H1 (cell line): ENCODE measurements around the gene COMT. TPM values are rescaled to one million over a fixed set of nuclear protein-coding genes. Genes with fewer than 3 reads are reported as not detected.

Experiments used
- CTCF ChIA-PET: fragments of 300-600 bp; sonication (Branson Sonifier 250); formaldehyde crosslinking; loops from one replicate; lab custom pipeline; 2021; ENCODE audit not compliant: partially characterized antibody; lab: Charles Lee
- POLR2A ChIA-PET: fragments of 300-600 bp; sonication (Branson Sonifier 250); formaldehyde crosslinking; loops from one replicate; lab custom pipeline; 2021; ENCODE audit warnings: inconsistent platforms; ENCODE audit not compliant: partially characterized antibody; lab: Charles Lee
- DNase-seq, 2 experiments: peaks; one replicate each; pipeline versions ENCODE4 v3.0.0 to v3.0.0-alpha.2; 2010 to 2022; ENCODE audit warnings: low spot score in 2 of 2, low read depth in 1 of 2, mixed read lengths in 1 of 2
- FAIRE-seq: peaks from 2 replicates; lab custom pipeline; 2011; peaks lifted over from hg19 to GRCh38; lab: Jason Lieb, UNC
- H2AFZ ChIP-seq: 2 replicates; pipeline ENCODE4 v1.8.1; 2012; ENCODE audit warnings: low read length, inconsistent platforms
- H2AK5ac ChIP-seq: 2 replicates; pipeline ENCODE4 v1.6.1; 2013; ENCODE audit warnings: low read depth, low read length
- H2BK120ac ChIP-seq: replicated peaks from 2 replicates; pipeline ENCODE3; 2013; ENCODE audit warnings: low read depth, low read length, inconsistent platforms
- H2BK12ac ChIP-seq: 2 replicates; pipeline ENCODE4 v1.6.1; 2013; ENCODE audit warnings: low read depth, low read length
- H2BK15ac ChIP-seq: 2 replicates; pipeline ENCODE4 v1.6.1; 2013; ENCODE audit warnings: low read length
- H2BK20ac ChIP-seq: 2 replicates; pipeline ENCODE4 v1.6.1; 2013; ENCODE audit warnings: low read length
- H2BK5ac ChIP-seq: 2 replicates; pipeline ENCODE4 v1.6.1; 2013; ENCODE audit warnings: low read depth, low read length
- H3K14ac ChIP-seq: 2 replicates; pipeline ENCODE4 v1.6.1; 2013; ENCODE audit warnings: inconsistent platforms; ENCODE audit not compliant: insufficient read length
- H3K18ac ChIP-seq: 2 replicates; pipeline ENCODE4 v1.6.1; 2013; ENCODE audit warnings: low read length; ENCODE audit errors: extremely low read depth
- H3K23ac ChIP-seq: 2 replicates; pipeline ENCODE4 v1.6.1; 2013; ENCODE audit warnings: inconsistent platforms; ENCODE audit not compliant: insufficient read length
- H3K23me2 ChIP-seq: 2 replicates; pipeline ENCODE4 v1.6.1; 2013; ENCODE audit warnings: low read depth, low read length
- H3K27ac ChIP-seq: 2 replicates; pipeline ENCODE4 v1.6.1; 2011; ENCODE audit warnings: low read depth, low read length, inconsistent platforms
- H3K27me3 ChIP-seq, 4 experiments: replicated peaks in 1 of 4; 1 replicate in 1 of 4; 2 replicates in 3 of 4; pipeline versions ENCODE4 v1.6.1 to v1.8.1; 2011 to 2013; ENCODE audit warnings: low read length in 3 of 4, mild to moderate bottlenecking in 3 of 4, inconsistent platforms in 2 of 4, mixed read lengths in 2 of 4, moderate library complexity in 1 of 4; ENCODE audit not compliant: control insufficient read depth in 3 of 4, insufficient read depth in 3 of 4; ENCODE audit errors: extremely low read depth in 1 of 4
- H3K36me3 ChIP-seq, 4 experiments: 2 replicates each; pipeline versions ENCODE4 v1.6.1 to v1.8.1; 2011 to 2013; ENCODE audit warnings: mild to moderate bottlenecking in 4 of 4, low read length in 3 of 4, moderate library complexity in 2 of 4, control low read depth in 1 of 4, inconsistent platforms in 1 of 4; ENCODE audit not compliant: insufficient read depth in 4 of 4, control insufficient read depth in 2 of 4
- H3K4ac ChIP-seq: replicated peaks from 2 replicates; pipeline ENCODE3; 2013; ENCODE audit warnings: low read length, low read depth, mixed read lengths, inconsistent platforms; ENCODE audit not compliant: insufficient read length
- H3K4me1 ChIP-seq, 4 experiments: replicated peaks in 1 of 4; 1 replicate in 1 of 4; 2 replicates in 3 of 4; pipeline versions ENCODE4 v1.6.1 to v1.8.1; 2011 to 2013; ENCODE audit warnings: low read length in 3 of 4, inconsistent platforms in 2 of 4, mixed read lengths in 1 of 4; ENCODE audit not compliant: insufficient read depth in 4 of 4, control insufficient read depth in 3 of 4
- H3K4me2 ChIP-seq, 2 experiments: 2 replicates each; pipeline versions ENCODE4 v1.6.1 to v1.8.1; 2011 to 2013; ENCODE audit warnings: low read depth in 2 of 2, low read length in 2 of 2, control low read depth in 1 of 2, inconsistent platforms in 1 of 2, mild to moderate bottlenecking in 1 of 2; ENCODE audit not compliant: insufficient read depth in 1 of 2
- H3K4me3 ChIP-seq, 4 experiments: fragments of 200-600, 300-600 bp in 1 of 4; sonication (generic), shearing (Covaris generic), sonication (Bioruptor Twin) in 1 of 4; 2 replicates each; pipeline versions ENCODE4 v1.5.1 to v1.8.1; 2011 to 2016; ENCODE audit warnings: low read length in 4 of 4, low read depth in 3 of 4, control low read depth in 2 of 4, inconsistent platforms in 2 of 4, mild to moderate bottlenecking in 2 of 4, mixed read lengths in 1 of 4, moderate library complexity in 1 of 4; ENCODE audit not compliant: insufficient read depth in 2 of 4; ENCODE audit errors: extremely low read depth in 1 of 4
- H3K56ac ChIP-seq: replicated peaks from 2 replicates; pipeline ENCODE3; 2013; ENCODE audit warnings: low read depth, mild to moderate bottlenecking, mixed read lengths, low read length, inconsistent platforms; ENCODE audit not compliant: insufficient read length
- H3K79me1 ChIP-seq: 2 replicates; pipeline ENCODE4 v1.6.1; 2013; ENCODE audit warnings: low read depth, low read length, control low read depth
- H3K79me2 ChIP-seq, 2 experiments: 2 replicates each; pipeline versions ENCODE4 v1.6.1 to v1.8.1; 2012 to 2013; ENCODE audit warnings: low read length in 2 of 2, mild to moderate bottlenecking in 2 of 2, inconsistent platforms in 1 of 2; ENCODE audit not compliant: insufficient read depth in 2 of 2, control insufficient read depth in 1 of 2
- H3K9ac ChIP-seq, 4 experiments: replicated peaks in 1 of 4; 1 replicate in 1 of 4; 2 replicates in 3 of 4; pipeline versions ENCODE4 v1.6.1 to v1.8.1; 2011 to 2013; ENCODE audit warnings: low read depth in 3 of 4, low read length in 3 of 4, control low read depth in 2 of 4, mild to moderate bottlenecking in 2 of 4, moderate library complexity in 2 of 4, inconsistent platforms in 1 of 4; ENCODE audit errors: extremely low read depth in 1 of 4
- H3K9me3 ChIP-seq, 2 experiments: 2 replicates each; pipeline versions ENCODE4 v1.6.1 to v1.8.1; 2012 to 2013; ENCODE audit warnings: mild to moderate bottlenecking in 2 of 2, moderate library complexity in 2 of 2, control low read depth in 1 of 2, inconsistent platforms in 1 of 2, low read depth in 1 of 2, low read length in 1 of 2, mixed read lengths in 1 of 2; ENCODE audit not compliant: insufficient read depth in 2 of 2
- H4K20me1 ChIP-seq, 2 experiments: replicated peaks in 1 of 2; 2 replicates each; pipeline versions ENCODE3 to v1.8.1; 2011 to 2013; ENCODE audit warnings: inconsistent platforms in 2 of 2, low read length in 2 of 2, mild to moderate bottlenecking in 1 of 2; ENCODE audit not compliant: insufficient read depth in 2 of 2, control insufficient read depth in 1 of 2
- H4K5ac ChIP-seq: 2 replicates; pipeline ENCODE4 v1.6.1; 2013; ENCODE audit warnings: low read length, low read depth, mixed read lengths, inconsistent platforms; ENCODE audit not compliant: insufficient read length
- H4K8ac ChIP-seq: 2 replicates; pipeline ENCODE4 v1.8.0; 2013; ENCODE audit warnings: mild to moderate bottlenecking, moderate library complexity, low read length, inconsistent platforms; ENCODE audit not compliant: insufficient read depth; ENCODE audit errors: extremely low read depth
- H4K91ac ChIP-seq: replicated peaks from 2 replicates; pipeline ENCODE3; 2013; ENCODE audit warnings: low read length, mixed read lengths, inconsistent platforms; ENCODE audit not compliant: insufficient read length
- BCL11A ChIP-seq, 2 experiments: IDR thresholded peaks; one replicate each; pipeline ENCODE4 v1.6.1; 2011; ENCODE audit warnings: low read depth in 2 of 2, low read length in 2 of 2, mild to moderate bottlenecking in 2 of 2
- BRCA1 ChIP-seq: IDR thresholded peaks from 2 replicates; pipeline ENCODE4 v1.6.1; 2012; ENCODE audit warnings: low read depth, low read length, improper control_type of control experiment
- CBX8 ChIP-seq: fragments of 300-800, 300-1000 bp; sonication (generic); IDR thresholded peaks from 2 replicates; pipeline ENCODE4 v1.7.1; 2016; ENCODE audit warnings: low read depth, low read length, borderline replicate concordance
- CREB1 ChIP-seq: IDR thresholded peaks from 2 replicates; pipeline ENCODE4 v1.6.1; 2012; ENCODE audit warnings: inconsistent platforms
- E2F6 ChIP-seq: IDR thresholded peaks from 2 replicates; pipeline ENCODE4 v1.6.1; 2012; ENCODE audit warnings: inconsistent platforms
- POLR2A ChIP-seq, 2 experiments: IDR thresholded peaks; 1 replicate in 1 of 2; 2 replicates in 1 of 2; pipeline ENCODE4 v1.6.1; 2011; ENCODE audit warnings: low read depth in 2 of 2, low read length in 2 of 2, mild to moderate bottlenecking in 2 of 2; ENCODE audit errors: control extremely low read depth in 1 of 2
- POLR2AphosphoS5 ChIP-seq: IDR thresholded peaks from 2 replicates; pipeline ENCODE4 v1.6.1; 2011; ENCODE audit warnings: low read depth, low read length
- POU5F1 ChIP-seq: IDR thresholded peaks from 2 replicates; pipeline ENCODE4 v1.6.1; 2011; ENCODE audit warnings: low read depth, mild to moderate bottlenecking, low read length, moderate library complexity
- SUZ12 ChIP-seq: fragments of 200-600 bp; sonication (generic); IDR thresholded peaks from 2 replicates; pipeline ENCODE4 v1.6.1; 2012; ENCODE audit warnings: mild to moderate bottlenecking, inconsistent platforms, low read length, moderate library complexity, mixed read lengths
- TAF1 ChIP-seq: IDR thresholded peaks from 2 replicates; pipeline ENCODE4 v1.6.1; 2011; ENCODE audit warnings: mild to moderate bottlenecking, low read depth, low read length
- WGBS, 2 experiments: shearing (Covaris generic) in 1 of 2; methylation state at CpG; one replicate each; pipeline versions ENCODE4 v1.1.6 to v1.1.7; 2013 to 2015; ENCODE audit warnings: low lambda C conversion rate in 2 of 2, mixed read lengths in 2 of 2, inconsistent platforms in 1 of 2, low coverage in 1 of 2, missing lambda C conversion rate in 1 of 2; ENCODE audit not compliant: insufficient replicate concordance in 2 of 2, insufficient coverage in 1 of 2, insufficient read length in 1 of 2; ENCODE audit errors: extremely low coverage in 1 of 2, missing lambda C conversion rate in 1 of 2; 5-methylcytosine and 5-hydroxymethylcytosine counted together
- polyA plus RNA-seq, 7 experiments: library from polyadenylated mRNA; depleted of rRNA in 3 of 7; stranded (reverse) in 5 of 7; unstranded in 2 of 7; fragments of >200 nt in 5 of 7; fragments of 200-250 nt in 2 of 7; gene quantifications; 1 replicate in 5 of 7; 2 replicates in 1 of 7; 4 replicates in 1 of 7; pipeline versions ENCODE4 v1.2.1 to v1.2.3, GENCODE V29; 2011 to 2013; ENCODE audit warnings: missing spikeins in 2 of 7, mixed read lengths in 2 of 7
- total RNA-seq: library from RNA; stranded (reverse); fragmentation: NEBNext Ultra II Directional; extraction: Animal tissue kit (Norgen Biotek cat#: 25700); gene quantifications from 2 replicates; pipeline ENCODE4 v1.2.1, GENCODE V29; 2021
- TF ChIP-seq, protein P1 (sequence below): IDR thresholded peaks from 2 replicates; pipeline ENCODE4 v1.6.1; 2011; ENCODE audit warnings: low read depth, mild to moderate bottlenecking, low read length; ENCODE audit not compliant: insufficient read depth

COMT gene
- total and polyA plus RNA-seq, 2 of the 8 experiments (the other 6 are each of a cell fraction or from before 2014, with no cell fraction given): 15.2 to 33.7 TPM

- H2BK5ac ChIP-seq: no peak overlapping the region
- H4K91ac ChIP-seq: no peak overlapping the region
- no peaks in the 10 kb centered on the region; the same call in 1 of the 2 replicates for H3K23me2 ChIP-seq
- no peak overlapping the region for H2BK12ac ChIP-seq
- DNase-seq: no peak
- TF ChIP-seq BRCA1: no peak
- TF ChIP-seq TAF1: no peak
- TF ChIP-seq POU5F1: no peak
- no peak for TF ChIP-seq CREB1
- TF ChIP-seq POLR2A (IDR thresholded peaks at IDR 0.05; ENCODE audit: control extremely low read depth in 1 of 2, low read depth in 2 of 2, low read length in 2 of 2): no peak
- TF ChIP-seq POLR2AphosphoS5: no peak
- no peak for TF ChIP-seq CBX8
- no peak for TF ChIP-seq E2F6
- TF ChIP-seq BCL11A (IDR thresholded peaks at IDR 0.05; ENCODE audit: low read depth in 2 of 2, low read length in 2 of 2): no peak
- TF ChIP-seq, protein P1, sequence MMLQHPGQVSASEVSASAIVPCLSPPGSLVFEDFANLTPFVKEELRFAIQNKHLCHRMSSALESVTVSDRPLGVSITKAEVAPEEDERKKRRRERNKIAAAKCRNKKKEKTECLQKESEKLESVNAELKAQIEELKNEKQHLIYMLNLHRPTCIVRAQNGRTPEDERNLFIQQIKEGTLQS: no peak
- TF ChIP-seq SUZ12: no peak
- H3K36me3 ChIP-seq: peaks cover 8 to 24% (median 12%) of the 10 kb centered on the region in 4 experiments; a peak in 6 of 8 replicates
- no peak overlapping the region for H3K4me3 ChIP-seq
- H3K4me1 ChIP-seq: peaks cover 3 to 15% (median 13%) of the 10 kb centered on the region in 4 experiments; a peak in 6 of 7 replicates
- CTCF ChIA-PET: interaction anchor here (0.7 to 16.2 kb wide), 14 partner anchors 8 to 241 kb away, joined by 3 to 369 read pairs (median 8); no protein-coding TSS in a partner anchor
- H2AFZ ChIP-seq: no peak overlapping the region
- H3K79me2 ChIP-seq: no peaks in the 10 kb centered on the region
- H3K14ac ChIP-seq: no peak overlapping the region
- H3K79me1 ChIP-seq: no peaks in the 10 kb centered on the region
- no peak overlapping the region for H3K9ac ChIP-seq
- no peak overlapping the region for H2BK20ac ChIP-seq
- no peaks in the 10 kb centered on the region for H3K9me3 ChIP-seq
- no peak overlapping the region for H3K27ac ChIP-seq
- H4K5ac ChIP-seq: no peak overlapping the region
- POLR2A ChIA-PET: interaction anchor here (0.8 to 4.2 kb wide), 9 partner anchors 9 to 154 kb away, joined by 3 to 17 read pairs (median 6); no protein-coding TSS in a partner anchor
- no peak overlapping the region for H3K4me2 ChIP-seq
- H3K4ac ChIP-seq: no peak overlapping the region
- FAIRE-seq: no peak
- 84% methylated on average over 28 of the region's 28 CpGs; no CpG with 5 or more reads in 1 of the 2 experiments for WGBS, 2 experiments
- H4K8ac ChIP-seq: no peak overlapping the region
- peaks cover 11 to 14% of the 10 kb centered on the region in 2 experiments for H4K20me1 ChIP-seq
- no peak overlapping the region for H3K56ac ChIP-seq
- H3K27me3 ChIP-seq: no peaks in the 10 kb centered on the region
- no peak overlapping the region for H2BK120ac ChIP-seq
- no peak overlapping the region for H3K18ac ChIP-seq
- no peak overlapping the region for H3K23ac ChIP-seq
- no peak overlapping the region for H2AK5ac ChIP-seq
- no peak overlapping the region for H2BK15ac ChIP-seq
Measured at GRCh38 chr22:19971276-19972124, 29.9 kb downstream of the COMT start.
